OCI-LY7 (cell line): ENCODE measurements around the gene PPARG.

Experiments
- CTCF ChIP-seq: fragments of 200-600 bp; sonication (generic); conservative IDR thresholded peaks from 2 replicates; pipeline ENCODE4 v1.5.1; 2014; ENCODE audit warnings: mild to moderate bottlenecking, antibody characterized with exemption, low read length, moderate library complexity, mixed read lengths
- EZH2phosphoT487 ChIP-seq: fragments of 200-600 bp; sonication (generic); IDR thresholded peaks from 2 replicates; pipeline ENCODE4 v1.6.1; 2018; ENCODE audit warnings: low read depth, borderline replicate concordance, mild to moderate bottlenecking, mixed run types, antibody characterized with exemption, low read length, moderate library complexity, mixed read lengths

DNA sequence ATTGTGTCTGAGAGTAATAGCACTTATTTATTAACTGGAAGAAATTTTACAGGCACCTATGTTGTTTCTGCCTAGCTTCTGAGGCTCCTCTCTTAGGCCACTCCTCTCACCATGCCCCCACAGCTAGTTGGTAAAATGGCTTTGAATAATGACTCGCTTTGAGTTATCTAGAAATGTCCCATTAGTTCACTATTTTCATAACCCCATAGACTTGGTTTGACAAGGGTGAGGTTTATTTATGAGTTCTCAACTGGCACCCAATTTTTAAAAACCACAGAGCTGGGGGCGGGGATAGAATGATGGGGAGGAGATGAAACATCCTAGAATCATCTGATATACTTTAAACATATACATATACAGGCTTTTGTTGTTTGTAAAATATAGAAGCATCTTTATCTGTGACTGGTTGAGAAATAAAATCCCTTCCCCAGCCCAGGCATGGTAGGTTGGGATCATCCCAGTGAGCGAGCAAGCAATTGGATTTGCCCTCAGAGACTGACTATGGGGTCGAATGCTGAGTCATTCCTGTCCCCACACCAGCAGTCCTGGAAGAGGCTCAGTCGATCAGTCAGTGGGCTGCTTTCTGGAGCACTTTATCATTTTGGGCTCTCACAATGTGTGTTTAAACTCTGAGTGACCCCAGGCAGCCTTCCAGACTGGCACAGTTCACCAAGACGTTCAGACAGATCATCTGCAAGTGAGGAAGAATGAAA lies 135.2 kb downstream of the PPARG start:
- TF ChIP-seq CTCF (no peak), EZH2phosphoT487 (no peak)
